BLaER1 treated with 17β-estradiol and CSF1 and Interleukin-3, amounts not matched to agents 10 nM and 100 nM (cell line): ENCODE data around the gene ACBD5.
A peak's percentile ranks its signal among the peaks of the same experiment; 100 is the strongest.

Experiments
- H3K27ac ChIP-seq, 11 experiments: shearing (Covaris generic); formaldehyde crosslinking; 2 replicates each; pipeline ENCODE4 v1.8.1; 2022
- H3K27me3 ChIP-seq, 11 experiments: shearing (Covaris generic); formaldehyde crosslinking; 2 replicates each; pipeline ENCODE4 v1.8.1; 2022
- H3K36me3 ChIP-seq, 11 experiments: shearing (Covaris generic); formaldehyde crosslinking; 2 replicates each; pipeline ENCODE4 v1.8.1; 2022
- H3K4me1 ChIP-seq, 10 experiments: shearing (Covaris generic); formaldehyde crosslinking; 2 replicates each; pipeline ENCODE4 v1.8.1; 2022
- H3K4me2 ChIP-seq, 11 experiments: shearing (Covaris generic); formaldehyde crosslinking; 2 replicates each; pipeline ENCODE4 v1.8.1; 2022
- H3K4me3 ChIP-seq, 10 experiments: shearing (Covaris generic); formaldehyde crosslinking; 2 replicates each; pipeline ENCODE4 v1.8.1; 2022
- H3K9ac ChIP-seq, 11 experiments: shearing (Covaris generic); formaldehyde crosslinking; 2 replicates each; pipeline ENCODE4 v1.8.1; 2022
- H3K9me3 ChIP-seq, 11 experiments: shearing (Covaris generic); formaldehyde crosslinking; replicated peaks in 1 of 11; 2 replicates each; pipeline ENCODE4 v1.8.1; 2022
- H4K20me1 ChIP-seq, 11 experiments: shearing (Covaris generic); formaldehyde crosslinking; 2 replicates each; pipeline ENCODE4 v1.8.1; 2022
- Cebpa-rat ChIP-seq, 11 experiments: shearing (Covaris generic); IDR thresholded peaks; 2 replicates each; pipeline ENCODE4 v1.8.1; 2022

The ACBD5 gene

DNA sequence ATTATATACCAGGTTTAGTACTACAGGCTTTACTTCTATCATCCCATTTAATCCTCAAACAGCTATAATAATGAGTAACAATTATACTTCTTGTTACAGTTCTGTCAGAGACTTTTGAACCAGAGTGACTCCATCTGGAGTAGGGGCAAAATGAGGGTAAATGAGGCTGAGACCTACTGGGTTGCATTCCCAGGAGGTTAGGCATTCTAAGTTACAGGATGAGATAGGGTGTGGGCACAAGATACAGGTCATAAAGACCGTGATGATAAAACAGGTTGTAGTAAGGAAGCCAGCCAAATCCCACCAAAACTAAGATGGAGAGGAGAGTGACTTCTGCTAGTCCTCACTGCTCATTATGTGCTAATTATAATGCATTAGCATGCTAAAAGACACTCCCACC lies 90.3 kb downstream of the ACBD5 start:
- H3K27ac ChIP-seq, result no peak overlapping the region
- H3K4me1 ChIP-seq, result peaks cover 10 to 51% (median 31%) of the 10 kb centered on the region in 10 experiments
- no peak for TF ChIP-seq Cebpa-rat (IDR thresholded peaks at IDR 0.05)
- H3K4me3 ChIP-seq, result no peak overlapping the region
- H3K4me2 ChIP-seq, result peak overlapping the region in 3 of 11 experiments; percentile 3 to 35 (median 14); a peak in 1 of 22 replicates
- H3K9ac ChIP-seq, result no peak overlapping the region
- H3K36me3 ChIP-seq, result peaks cover 44 to 70% (median 60%) of the 10 kb centered on the region in 11 experiments
- H4K20me1 ChIP-seq, result peaks cover 55 to 86% (median 79%) of the 10 kb centered on the region in 11 experiments
- H3K9me3 ChIP-seq, result no peaks in the 10 kb centered on the region
- no peaks in the 10 kb centered on the region for H3K27me3 ChIP-seq

DNA sequence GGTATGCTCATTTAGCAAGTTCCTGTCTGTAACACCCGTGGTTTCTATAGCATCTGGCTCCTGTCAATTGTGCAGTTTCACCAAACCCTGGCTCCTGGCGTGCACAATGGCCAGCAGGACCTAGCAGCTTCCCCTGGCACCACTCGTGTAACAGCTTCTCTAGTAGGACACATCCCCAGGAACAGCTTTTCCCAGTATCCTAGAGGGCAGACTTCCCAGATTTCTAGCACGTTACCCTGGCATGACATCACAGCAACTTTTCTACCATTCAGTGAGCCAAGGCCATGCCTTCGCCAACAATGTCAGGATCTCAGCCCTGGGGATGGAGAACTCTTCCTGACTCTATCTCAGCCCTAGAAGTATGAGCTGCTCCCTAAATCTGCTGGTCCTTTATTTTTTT lies 92.9 kb downstream of the ACBD5 start:
- H3K4me2 ChIP-seq, result peak overlapping the region in 7 of 11 experiments; percentile 4 to 69 (median 43); a peak in 11 of 22 replicates
- H3K4me3 ChIP-seq, result no peak overlapping the region
- peaks cover 59 to 100% (median 86%) of the 10 kb centered on the region in 11 experiments for H4K20me1 ChIP-seq
- TF ChIP-seq Cebpa-rat (IDR thresholded peaks at IDR 0.05), result no peak
- H3K27ac ChIP-seq, result peak overlapping the region in 7 of 11 experiments; percentile 3 to 55 (median 43); a peak in 6 of 22 replicates
- H3K4me1 ChIP-seq, result peaks cover 6 to 46% (median 26%) of the 10 kb centered on the region in 10 experiments
- peak overlapping the region in 1 of 11 experiments; percentile 16; a peak in 1 of 22 replicates for H3K9ac ChIP-seq
- no peaks in the 10 kb centered on the region for H3K27me3 ChIP-seq
- H3K36me3 ChIP-seq, result peaks cover 70 to 95% (median 85%) of the 10 kb centered on the region in 11 experiments
- no peaks in the 10 kb centered on the region for H3K9me3 ChIP-seq

DNA sequence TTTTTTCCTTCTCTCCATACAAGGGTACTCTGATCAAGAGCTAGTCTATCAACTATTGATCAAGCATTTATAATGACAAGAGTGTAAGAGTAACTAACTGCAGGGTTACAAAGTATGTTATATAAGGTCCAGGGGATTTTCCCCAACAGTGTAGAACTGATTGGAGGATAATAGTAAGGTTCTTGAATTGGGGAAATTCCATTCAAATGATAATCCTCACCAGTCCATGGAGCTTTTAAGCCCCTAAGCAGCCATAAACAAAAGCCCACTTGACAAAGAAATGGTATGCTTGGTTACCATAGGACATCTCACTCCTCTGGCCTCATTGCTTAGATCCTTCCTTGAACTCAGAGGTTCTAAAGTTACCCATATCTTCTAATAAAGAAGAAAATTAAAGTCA lies 94.7 kb downstream of the ACBD5 start:
- TF ChIP-seq Cebpa-rat (IDR thresholded peaks at IDR 0.05), result no peak
- H3K4me1 ChIP-seq, result peaks cover 0 to 29% (median 15%) of the 10 kb centered on the region in 10 experiments; a peak in 16 of 20 replicates
- H3K9ac ChIP-seq, result no peak overlapping the region
- H3K4me3 ChIP-seq, result no peak overlapping the region
- no peaks in the 10 kb centered on the region for H3K27me3 ChIP-seq
- H3K27ac ChIP-seq, result no peak overlapping the region
- peaks cover 86 to 100% (median 98%) of the 10 kb centered on the region in 11 experiments for H3K36me3 ChIP-seq
- H3K4me2 ChIP-seq, result no peak overlapping the region
- H3K9me3 ChIP-seq, result no peaks in the 10 kb centered on the region
- peaks cover 46 to 93% (median 73%) of the 10 kb centered on the region in 11 experiments for H4K20me1 ChIP-seq
